Measurements from ENCODE around the gene P2RX7.

P2RX7 gene

DNA sequence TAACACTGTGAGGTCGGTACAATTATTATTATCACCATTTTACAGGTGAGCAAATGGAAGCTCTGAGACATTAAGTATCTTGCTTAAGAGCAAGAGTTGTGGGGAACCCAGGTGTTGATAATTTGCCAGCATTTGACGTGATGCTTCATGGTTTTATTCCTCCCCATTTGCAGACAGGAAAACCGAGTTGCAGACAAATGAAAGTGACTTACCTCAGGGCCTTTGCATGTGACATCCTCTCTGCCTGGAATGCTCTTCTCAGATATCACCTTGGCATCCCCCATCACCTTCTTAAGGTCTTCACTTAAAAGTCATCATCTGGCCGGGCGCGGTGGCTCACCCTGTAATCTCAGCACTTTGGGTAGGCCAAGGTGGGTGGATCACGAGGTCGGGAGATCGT, 21.0 kb upstream of the P2RX7 start:
- no peaks in the 10 kb centered on the region for H3K9me3 ChIP-seq (ENCODE audit: control insufficient read depth, insufficient read depth, low read length)
- H3K4me1 ChIP-seq (ENCODE audit: control insufficient read depth, insufficient read depth, low read length), result no peaks in the 10 kb centered on the region; the same call in 1 of the 2 replicates
- WGBS (ENCODE audit: insufficient coverage, insufficient read length), result no CpG with 5 or more reads among the region's 9 CpGs
- no peak overlapping the region for H3K27ac ChIP-seq (ENCODE audit: low read length)
- no peaks in the 10 kb centered on the region for H3K36me3 ChIP-seq (ENCODE audit: control insufficient read depth, insufficient read depth, low read length)
- no peak for DNase-seq (ENCODE audit: low read depth, low spot score)
- H3K27me3 ChIP-seq (ENCODE audit: control insufficient read depth, insufficient read depth, low read length), result no peaks in the 10 kb centered on the region
- H3K4me3 ChIP-seq (ENCODE audit: low read length), result no peak overlapping the region

DNA sequence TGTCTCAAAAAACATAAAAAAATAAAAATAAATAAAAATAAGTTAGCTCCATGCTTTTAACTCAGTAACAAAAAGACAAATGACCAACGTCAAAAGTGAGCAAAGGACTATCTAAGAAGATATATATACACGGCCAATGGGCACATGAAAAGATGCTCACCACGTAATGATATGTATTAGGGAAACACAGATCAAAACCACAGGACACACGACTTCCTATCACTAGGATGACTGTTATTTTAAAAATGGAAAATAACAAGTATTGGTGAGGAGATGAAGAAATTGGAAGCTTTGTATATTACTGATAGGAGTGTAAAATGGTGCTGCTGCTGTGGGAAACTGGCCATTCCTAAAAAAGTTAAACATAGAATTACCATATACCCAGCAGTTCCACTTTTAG, 20.2 kb upstream of the P2RX7 start:
- H3K27ac ChIP-seq (ENCODE audit: low read length), result no peak overlapping the region
- no peaks in the 10 kb centered on the region for H3K36me3 ChIP-seq (ENCODE audit: control insufficient read depth, insufficient read depth, low read length)
- no peaks in the 10 kb centered on the region for H3K27me3 ChIP-seq (ENCODE audit: control insufficient read depth, insufficient read depth, low read length)
- no peaks in the 10 kb centered on the region; the same call in 1 of the 2 replicates for H3K4me1 ChIP-seq (ENCODE audit: control insufficient read depth, insufficient read depth, low read length)
- no peak overlapping the region for H3K4me3 ChIP-seq (ENCODE audit: low read length)
- DNase-seq (ENCODE audit: low read depth, low spot score), result no peak
- H3K9me3 ChIP-seq (ENCODE audit: control insufficient read depth, insufficient read depth, low read length), result no peaks in the 10 kb centered on the region
- no CpG with 5 or more reads among the region's 4 CpGs for WGBS (ENCODE audit: insufficient coverage, insufficient read length)

DNA sequence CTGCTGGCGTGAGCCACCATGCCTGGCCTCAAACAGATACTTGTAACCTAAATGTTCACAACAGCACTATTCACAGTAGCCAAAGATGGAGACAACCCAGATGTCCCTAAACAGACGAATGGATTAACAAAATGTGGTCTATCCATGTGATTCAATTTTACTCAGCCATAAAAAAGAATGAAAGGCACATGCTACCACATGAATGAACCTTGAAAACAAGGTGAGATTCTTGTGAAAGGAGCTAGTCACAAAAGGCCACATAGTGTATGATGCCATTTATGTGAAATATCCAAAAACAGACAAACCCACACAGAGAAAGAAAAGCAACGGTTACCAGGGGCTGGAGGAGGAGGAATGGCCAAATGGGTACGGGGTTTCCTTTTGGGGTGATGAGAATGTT, 19.6 kb upstream of the P2RX7 start:
- Histone ChIP-seq H3K9me3 (ENCODE audit: control insufficient read depth, insufficient read depth, low read length) (no peaks in the 10 kb centered on the region), H3K27me3 (ENCODE audit: control insufficient read depth, insufficient read depth, low read length) (no peaks in the 10 kb centered on the region), H3K36me3 (ENCODE audit: control insufficient read depth, insufficient read depth, low read length) (no peaks in the 10 kb centered on the region), H3K4me3 (ENCODE audit: low read length) (no peak overlapping the region), H3K4me1 (ENCODE audit: control insufficient read depth, insufficient read depth, low read length) (no peaks in the 10 kb centered on the region; the same call in 1 of the 2 replicates), H3K27ac (ENCODE audit: low read length) (no peak overlapping the region)
- no CpG with 5 or more reads among the region's 4 CpGs for WGBS (ENCODE audit: insufficient coverage, insufficient read length)
- no peak for DNase-seq (ENCODE audit: low read depth, low spot score)

DNA sequence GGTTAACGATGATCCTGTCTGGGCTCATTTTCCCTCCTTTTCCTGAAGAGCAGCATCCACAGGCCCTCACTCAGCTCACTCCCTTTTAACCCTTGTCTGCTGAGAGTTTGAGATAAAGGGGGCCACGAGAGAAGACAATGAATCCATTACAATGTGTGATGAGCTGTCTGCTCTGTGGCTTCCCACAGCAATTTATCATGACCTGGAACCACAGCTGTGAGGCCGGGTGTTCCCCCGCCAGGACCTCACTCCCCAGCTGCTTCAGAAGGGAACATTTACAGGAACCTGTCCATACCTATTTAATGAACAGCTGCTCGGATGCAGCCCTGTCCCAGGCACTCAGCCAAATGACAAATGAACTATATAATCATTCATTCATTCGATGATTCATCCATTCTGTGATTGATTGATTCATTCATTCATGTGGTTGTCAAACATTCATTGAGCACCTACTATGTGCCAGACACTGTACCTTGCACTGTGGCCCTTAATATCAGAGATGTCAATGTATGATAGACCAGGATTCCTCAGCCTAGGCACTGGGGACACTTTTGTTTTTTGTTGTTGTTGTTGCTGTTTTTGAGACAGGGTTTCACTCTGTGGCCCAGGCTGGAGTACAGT, 18.5 kb upstream of the P2RX7 start:
- WGBS (ENCODE audit: insufficient coverage, insufficient read length), result no CpG with 5 or more reads among the region's 6 CpGs
- Histone ChIP-seq H3K4me3 (ENCODE audit: low read length) (no peak overlapping the region), H3K4me1 (ENCODE audit: control insufficient read depth, insufficient read depth, low read length) (no peaks in the 10 kb centered on the region; the same call in 1 of the 2 replicates), H3K9me3 (ENCODE audit: control insufficient read depth, insufficient read depth, low read length) (no peaks in the 10 kb centered on the region), H3K27me3 (ENCODE audit: control insufficient read depth, insufficient read depth, low read length) (no peaks in the 10 kb centered on the region), H3K36me3 (ENCODE audit: control insufficient read depth, insufficient read depth, low read length) (no peaks in the 10 kb centered on the region), H3K27ac (ENCODE audit: low read length) (no peak overlapping the region)
- DNase-seq (ENCODE audit: low read depth, low spot score), result no peak

- no peak for DNase-seq (ENCODE audit: low read depth, low spot score)
- no CpG with 5 or more reads among the region's 2 CpGs for WGBS (ENCODE audit: insufficient coverage, insufficient read length)
Observed at GRCh38 chr12:121114806-121115205, 17.9 kb upstream of the P2RX7 start.

DNA sequence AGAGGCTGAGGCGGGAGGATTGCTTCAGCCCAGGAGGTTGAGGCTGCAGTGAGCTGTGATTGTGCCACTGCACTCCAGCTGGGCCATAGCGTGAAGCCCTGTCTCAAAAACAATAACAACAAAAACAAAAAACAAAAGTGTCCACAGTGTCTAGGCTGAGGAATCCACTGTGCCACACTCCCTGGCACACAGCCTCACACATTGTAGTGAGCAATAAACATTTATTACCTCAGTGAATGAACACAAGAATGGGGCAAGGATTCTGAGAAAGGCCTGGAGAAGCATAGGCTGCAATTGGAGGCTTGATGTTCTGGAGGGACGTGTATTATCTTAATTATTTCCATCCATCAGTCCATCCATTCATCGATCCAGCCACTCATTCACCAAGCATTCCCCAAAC, 17.1 kb upstream of the P2RX7 start:
- Histone ChIP-seq H3K4me1 (ENCODE audit: control insufficient read depth, insufficient read depth, low read length) (no peaks in the 10 kb centered on the region), H3K27ac (ENCODE audit: low read length) (no peak overlapping the region), H3K9me3 (ENCODE audit: control insufficient read depth, insufficient read depth, low read length) (no peaks in the 10 kb centered on the region), H3K4me3 (ENCODE audit: low read length) (no peak overlapping the region), H3K36me3 (ENCODE audit: control insufficient read depth, insufficient read depth, low read length) (no peaks in the 10 kb centered on the region), H3K27me3 (ENCODE audit: control insufficient read depth, insufficient read depth, low read length) (no peaks in the 10 kb centered on the region)
- no peak for DNase-seq (ENCODE audit: low read depth, low spot score)
- no CpG with 5 or more reads among the region's 4 CpGs for WGBS (ENCODE audit: insufficient coverage, insufficient read length)

More at GRCh38 chr12:121114806-121115205, 17.9 kb upstream of the P2RX7 start:
- no peak overlapping the region for H3K27ac ChIP-seq (ENCODE audit: low read length)
- no peaks in the 10 kb centered on the region for H3K27me3 ChIP-seq (ENCODE audit: control insufficient read depth, insufficient read depth, low read length)
- H3K36me3 ChIP-seq (ENCODE audit: control insufficient read depth, insufficient read depth, low read length), result no peaks in the 10 kb centered on the region
- H3K4me3 ChIP-seq (ENCODE audit: low read length), result no peak overlapping the region
- H3K9me3 ChIP-seq (ENCODE audit: control insufficient read depth, insufficient read depth, low read length), result no peaks in the 10 kb centered on the region
- H3K4me1 ChIP-seq (ENCODE audit: control insufficient read depth, insufficient read depth, low read length), result no peaks in the 10 kb centered on the region; the same call in 1 of the 2 replicates

GRCh38 chr12:121116318-121117225, 16.1 kb upstream of the P2RX7 start:
- H3K4me1 ChIP-seq (ENCODE audit: control insufficient read depth, insufficient read depth, low read length), result no peaks in the 10 kb centered on the region
- H3K27ac ChIP-seq (ENCODE audit: low read length), result no peak overlapping the region
- no peak overlapping the region for H3K4me3 ChIP-seq (ENCODE audit: low read length)
- no peaks in the 10 kb centered on the region for H3K36me3 ChIP-seq (ENCODE audit: control insufficient read depth, insufficient read depth, low read length)
- WGBS (ENCODE audit: insufficient coverage, insufficient read length), result no CpG with 5 or more reads among the region's 4 CpGs
- H3K9me3 ChIP-seq (ENCODE audit: control insufficient read depth, insufficient read depth, low read length), result no peaks in the 10 kb centered on the region
- DNase-seq (ENCODE audit: low read depth, low spot score), result no peak
- no peaks in the 10 kb centered on the region for H3K27me3 ChIP-seq (ENCODE audit: control insufficient read depth, insufficient read depth, low read length)

DNA sequence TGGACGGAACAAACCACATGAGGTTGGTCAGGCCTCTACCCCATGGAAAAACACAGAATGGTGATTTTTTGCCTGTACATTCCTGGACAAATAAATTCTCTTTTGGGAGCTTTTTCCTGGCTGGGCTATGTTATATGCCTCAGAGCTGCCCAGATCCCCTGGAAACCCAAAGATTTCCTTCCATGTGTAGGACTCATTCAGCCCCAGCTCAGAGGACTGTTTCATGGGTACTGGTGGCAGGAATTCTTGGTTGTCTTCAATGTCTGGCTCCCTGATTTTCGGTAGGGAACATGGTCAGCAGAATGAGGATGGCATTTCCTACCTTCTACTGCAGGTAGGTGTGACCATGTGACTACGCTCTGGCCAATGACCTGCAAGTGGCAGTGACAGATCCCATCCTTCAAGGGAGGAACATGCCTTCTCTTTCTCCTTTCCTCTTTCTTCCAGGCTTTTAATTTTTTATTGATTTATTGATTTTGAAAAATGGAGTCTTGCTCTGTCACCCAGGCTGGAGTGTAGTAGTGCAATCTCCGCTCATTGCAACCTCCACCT, 15.4 kb upstream of the P2RX7 start:
- H3K27ac ChIP-seq (ENCODE audit: low read length), result no peak overlapping the region
- H3K4me1 ChIP-seq (ENCODE audit: control insufficient read depth, insufficient read depth, low read length), result no peaks in the 10 kb centered on the region
- H3K4me3 ChIP-seq (ENCODE audit: low read length), result no peak overlapping the region
- H3K27me3 ChIP-seq (ENCODE audit: control insufficient read depth, insufficient read depth, low read length), result no peaks in the 10 kb centered on the region
- no peaks in the 10 kb centered on the region for H3K36me3 ChIP-seq (ENCODE audit: control insufficient read depth, insufficient read depth, low read length)
- no peaks in the 10 kb centered on the region for H3K9me3 ChIP-seq (ENCODE audit: control insufficient read depth, insufficient read depth, low read length)
- WGBS (ENCODE audit: insufficient coverage, insufficient read length), result no CpG with 5 or more reads among the region's 4 CpGs
- no peak for DNase-seq (ENCODE audit: low read depth, low spot score)

DNA sequence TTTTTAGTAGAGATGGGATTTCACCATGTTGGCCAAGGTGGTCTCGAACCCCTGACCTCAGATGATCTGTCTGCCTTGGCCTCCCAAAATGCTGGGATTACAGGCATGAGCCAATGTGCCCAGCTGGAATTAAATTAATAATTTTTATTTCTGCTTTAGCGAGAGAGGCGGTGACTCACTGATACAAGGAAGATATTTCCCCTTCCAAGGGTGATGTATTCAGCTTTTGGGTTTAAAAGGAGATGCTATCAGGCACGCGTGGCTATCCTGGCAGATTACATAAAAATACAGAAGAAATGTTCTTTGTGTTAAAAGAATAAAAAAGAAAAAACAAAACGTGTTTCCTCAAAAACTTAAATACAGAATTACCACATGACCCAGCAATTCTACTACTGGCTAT, 12.4 kb upstream of the P2RX7 start:
- H3K36me3 ChIP-seq (ENCODE audit: control insufficient read depth, insufficient read depth, low read length), result no peaks in the 10 kb centered on the region
- H3K27ac ChIP-seq (ENCODE audit: low read length), result no peak overlapping the region
- H3K4me1 ChIP-seq (ENCODE audit: control insufficient read depth, insufficient read depth, low read length), result no peaks in the 10 kb centered on the region
- H3K27me3 ChIP-seq (ENCODE audit: control insufficient read depth, insufficient read depth, low read length), result no peaks in the 10 kb centered on the region
- no peaks in the 10 kb centered on the region for H3K9me3 ChIP-seq (ENCODE audit: control insufficient read depth, insufficient read depth, low read length)
- no peak for DNase-seq (ENCODE audit: low read depth, low spot score)
- H3K4me3 ChIP-seq (ENCODE audit: low read length), result no peak overlapping the region
- no CpG with 5 or more reads among the region's 6 CpGs for WGBS (ENCODE audit: insufficient coverage, insufficient read length)

DNA sequence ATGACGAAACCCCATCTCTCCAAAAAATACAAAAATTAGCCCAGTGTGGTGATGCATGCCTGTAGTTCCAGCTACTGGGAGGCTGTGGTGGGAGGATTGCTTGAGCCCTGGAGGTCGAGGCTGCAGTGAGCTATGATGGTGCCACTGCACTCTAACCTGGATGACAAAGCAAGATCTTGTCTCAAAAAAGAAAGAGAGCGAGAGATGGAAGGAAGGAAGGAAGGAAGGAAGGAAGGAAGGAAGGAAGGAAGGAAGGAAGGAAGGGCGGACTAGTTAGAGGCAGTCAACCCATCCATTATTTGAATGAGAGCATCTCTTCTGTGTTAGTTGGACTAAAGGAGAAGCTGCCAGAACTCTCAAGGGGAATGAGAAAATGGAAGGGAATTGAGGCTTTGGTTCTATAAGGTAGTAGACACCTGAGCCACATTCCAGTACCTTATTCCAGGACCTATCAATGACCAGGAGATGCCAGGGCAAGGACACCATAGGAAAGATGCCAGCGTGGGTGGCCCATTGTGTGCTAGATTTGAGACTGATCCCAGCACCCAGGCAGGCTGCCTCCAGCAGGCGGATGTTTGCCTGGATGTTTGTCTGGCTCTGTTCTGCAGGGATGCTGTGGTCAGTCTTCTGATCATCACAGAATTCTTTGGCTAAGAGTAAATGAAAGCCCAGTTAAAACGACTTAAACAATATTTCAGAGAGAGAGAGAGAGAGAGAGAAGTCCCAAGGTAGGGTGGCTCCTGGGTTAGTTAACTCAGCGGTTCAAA, 11.5 kb upstream of the P2RX7 start:
- Histone ChIP-seq H3K4me1 (ENCODE audit: control insufficient read depth, insufficient read depth, low read length) (no peaks in the 10 kb centered on the region), H3K9me3 (ENCODE audit: control insufficient read depth, insufficient read depth, low read length) (no peaks in the 10 kb centered on the region), H3K36me3 (ENCODE audit: control insufficient read depth, insufficient read depth, low read length) (no peaks in the 10 kb centered on the region), H3K27ac (ENCODE audit: low read length) (no peak overlapping the region), H3K27me3 (ENCODE audit: control insufficient read depth, insufficient read depth, low read length) (no peaks in the 10 kb centered on the region), H3K4me3 (ENCODE audit: low read length) (no peak overlapping the region)
- no peak for DNase-seq (ENCODE audit: low read depth, low spot score)
- WGBS (ENCODE audit: insufficient coverage, insufficient read length), result no CpG with 5 or more reads among the region's 8 CpGs
